SK-N-SH (cell line): Measurements from ENCODE around the gene PMEPA1.

Experiments used
- ELF1 ChIP-seq: IDR thresholded peaks from 2 replicates; pipeline ENCODE4 v1.4.0; 2012
- EZH2phosphoT487 ChIP-seq: fragments of 200-600 bp; sonication (generic); IDR thresholded peaks from 2 replicates; pipeline ENCODE4 v1.6.1; 2017; ENCODE audit warnings: low read depth, mixed run types, mild to moderate bottlenecking, antibody characterized with exemption, moderate library complexity, borderline replicate concordance
- MXI1 ChIP-seq: IDR thresholded peaks from 2 replicates; pipeline ENCODE4 v1.6.1; 2012; ENCODE audit warnings: mild to moderate bottlenecking, low read depth, low read length, improper control_type of control experiment
- POLR2AphosphoS5 ChIP-seq: IDR thresholded peaks from 2 replicates; pipeline ENCODE4 v1.6.1; 2012; ENCODE audit warnings: low read depth, low read length
- SMC3 ChIP-seq: IDR thresholded peaks from 2 replicates; pipeline ENCODE4 v1.6.1; 2012; ENCODE audit warnings: low read depth, low read length, improper control_type of control experiment
- TF ChIP-seq, protein P1 (sequence below): IDR thresholded peaks from 2 replicates; pipeline ENCODE4 v1.4.0; 2012; ENCODE audit warnings: low read depth, borderline replicate concordance
- TF ChIP-seq, protein P2 (sequence below): fragments of 200-600 bp; sonication (generic); IDR thresholded peaks from 2 replicates; pipeline ENCODE4 v1.6.1; 2017; ENCODE audit warnings: antibody characterized with exemption, mild to moderate bottlenecking, moderate library complexity
- TF ChIP-seq, protein P3 (sequence below): IDR thresholded peaks from 2 replicates; pipeline ENCODE4 v1.4.0; 2012; ENCODE audit warnings: low read depth, borderline replicate concordance

DNA sequence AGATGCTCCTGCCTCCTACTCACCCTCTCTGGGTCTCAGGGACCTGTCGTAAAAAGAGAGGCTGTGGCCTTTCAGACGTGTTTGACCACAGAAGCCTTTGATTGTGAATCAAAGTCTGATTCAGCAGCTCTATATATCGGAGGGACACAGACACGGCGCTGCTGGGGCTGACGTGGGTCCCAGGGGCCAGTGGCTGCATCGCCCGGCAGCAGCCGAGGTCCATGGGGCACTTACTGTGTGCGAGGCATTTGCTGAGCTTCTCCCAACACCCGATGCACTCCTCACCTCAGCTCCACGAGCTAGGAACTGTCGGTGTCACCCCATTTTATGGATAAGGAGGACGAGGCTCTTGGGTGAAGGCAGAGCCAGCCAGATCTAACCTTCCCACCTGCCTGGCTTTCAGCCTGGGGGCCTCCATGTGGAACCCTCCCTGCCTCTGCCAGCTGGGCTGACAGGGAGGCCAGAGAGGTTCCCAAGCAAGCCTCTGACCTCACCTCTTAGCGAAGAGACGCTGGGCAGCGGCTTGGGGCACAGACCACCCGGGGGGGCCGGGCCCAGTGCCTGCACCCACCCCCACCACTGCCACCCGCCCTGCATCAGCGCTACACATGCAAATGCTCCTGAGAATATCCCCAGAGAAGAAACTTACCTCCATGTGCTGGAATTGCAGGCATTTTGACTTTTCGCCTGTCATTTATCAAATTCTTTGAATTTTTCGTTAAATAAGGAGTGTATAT is 19.9 kb downstream of the PMEPA1 start:
- TF ChIP-seq, protein P1, sequence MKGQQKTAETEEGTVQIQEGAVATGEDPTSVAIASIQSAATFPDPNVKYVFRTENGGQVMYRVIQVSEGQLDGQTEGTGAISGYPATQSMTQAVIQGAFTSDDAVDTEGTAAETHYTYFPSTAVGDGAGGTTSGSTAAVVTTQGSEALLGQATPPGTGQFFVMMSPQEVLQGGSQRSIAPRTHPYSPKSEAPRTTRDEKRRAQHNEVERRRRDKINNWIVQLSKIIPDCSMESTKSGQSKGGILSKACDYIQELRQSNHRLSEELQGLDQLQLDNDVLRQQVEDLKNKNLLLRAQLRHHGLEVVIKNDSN, result no peak
- TF ChIP-seq, protein P2, sequence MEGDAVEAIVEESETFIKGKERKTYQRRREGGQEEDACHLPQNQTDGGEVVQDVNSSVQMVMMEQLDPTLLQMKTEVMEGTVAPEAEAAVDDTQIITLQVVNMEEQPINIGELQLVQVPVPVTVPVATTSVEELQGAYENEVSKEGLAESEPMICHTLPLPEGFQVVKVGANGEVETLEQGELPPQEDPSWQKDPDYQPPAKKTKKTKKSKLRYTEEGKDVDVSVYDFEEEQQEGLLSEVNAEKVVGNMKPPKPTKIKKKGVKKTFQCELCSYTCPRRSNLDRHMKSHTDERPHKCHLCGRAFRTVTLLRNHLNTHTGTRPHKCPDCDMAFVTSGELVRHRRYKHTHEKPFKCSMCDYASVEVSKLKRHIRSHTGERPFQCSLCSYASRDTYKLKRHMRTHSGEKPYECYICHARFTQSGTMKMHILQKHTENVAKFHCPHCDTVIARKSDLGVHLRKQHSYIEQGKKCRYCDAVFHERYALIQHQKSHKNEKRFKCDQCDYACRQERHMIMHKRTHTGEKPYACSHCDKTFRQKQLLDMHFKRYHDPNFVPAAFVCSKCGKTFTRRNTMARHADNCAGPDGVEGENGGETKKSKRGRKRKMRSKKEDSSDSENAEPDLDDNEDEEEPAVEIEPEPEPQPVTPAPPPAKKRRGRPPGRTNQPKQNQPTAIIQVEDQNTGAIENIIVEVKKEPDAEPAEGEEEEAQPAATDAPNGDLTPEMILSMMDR, result no peak
- TF ChIP-seq ELF1 (no peak), SMC3 (no peak), MXI1 (no peak), POLR2AphosphoS5 (no peak), EZH2phosphoT487 (no peak)
- TF ChIP-seq, protein P3, sequence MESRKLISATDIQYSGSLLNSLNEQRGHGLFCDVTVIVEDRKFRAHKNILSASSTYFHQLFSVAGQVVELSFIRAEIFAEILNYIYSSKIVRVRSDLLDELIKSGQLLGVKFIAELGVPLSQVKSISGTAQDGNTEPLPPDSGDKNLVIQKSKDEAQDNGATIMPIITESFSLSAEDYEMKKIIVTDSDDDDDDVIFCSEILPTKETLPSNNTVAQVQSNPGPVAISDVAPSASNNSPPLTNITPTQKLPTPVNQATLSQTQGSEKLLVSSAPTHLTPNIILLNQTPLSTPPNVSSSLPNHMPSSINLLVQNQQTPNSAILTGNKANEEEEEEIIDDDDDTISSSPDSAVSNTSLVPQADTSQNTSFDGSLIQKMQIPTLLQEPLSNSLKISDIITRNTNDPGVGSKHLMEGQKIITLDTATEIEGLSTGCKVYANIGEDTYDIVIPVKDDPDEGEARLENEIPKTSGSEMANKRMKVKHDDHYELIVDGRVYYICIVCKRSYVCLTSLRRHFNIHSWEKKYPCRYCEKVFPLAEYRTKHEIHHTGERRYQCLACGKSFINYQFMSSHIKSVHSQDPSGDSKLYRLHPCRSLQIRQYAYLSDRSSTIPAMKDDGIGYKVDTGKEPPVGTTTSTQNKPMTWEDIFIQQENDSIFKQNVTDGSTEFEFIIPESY, result no peak
